ENCODE data around the gene CTSA.

DNA sequence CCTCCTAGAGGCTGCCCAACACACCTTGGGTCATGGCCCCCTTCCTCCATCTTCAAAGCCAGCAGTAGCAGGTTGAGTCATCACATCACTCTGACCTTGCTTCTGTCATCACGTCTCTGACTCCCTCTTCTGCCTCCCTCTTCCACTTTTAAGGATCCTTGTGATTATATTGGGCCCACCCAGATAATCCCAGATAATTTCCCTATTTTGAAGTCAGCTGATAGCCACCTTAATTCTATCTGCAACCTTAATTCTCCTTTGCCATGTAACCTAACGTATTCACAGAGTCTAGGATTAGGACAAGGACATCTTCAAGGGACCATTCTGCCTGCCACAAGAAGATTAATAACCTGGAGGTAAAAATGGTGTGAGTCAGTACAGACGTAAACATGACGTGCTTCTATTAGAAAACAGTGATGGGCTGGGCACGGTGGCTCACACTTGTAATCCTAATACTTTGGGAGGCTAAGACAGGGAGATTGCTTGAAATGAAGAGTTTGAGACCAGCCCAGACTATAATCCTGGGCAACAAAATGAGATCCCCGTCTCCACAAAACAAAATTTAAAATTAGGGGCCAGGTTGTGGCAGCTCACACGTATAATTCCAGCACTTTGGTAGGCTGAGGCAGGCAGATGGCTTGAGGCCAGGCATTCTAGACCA lies 30.4 kb upstream of the CTSA start:
- TF ChIP-seq CTCF (conservative IDR thresholded peaks at IDR 0.05) (no peak), ZFX (IDR thresholded peaks at IDR 0.05) (no peak)

Data from C4-2B (cell line).